Stimulated activated CD4-positive, alpha-beta T cell treated with anti-CD3 and anti-CD28 coated beads, Interleukin-4, amount 100 ng/mL, for 1 hour (primary cell): ENCODE measurements around the gene ZNF418.
"Not testable (repeated sequence)": the region's sequence is repeated elsewhere in the genome, so short reads cannot be mapped to it uniquely, and the experiment has no call there.

Source experiments
- DNase-seq: peaks from one replicate; pipeline ENCODE4 v3.0.0-alpha.2; 2020

The ZNF418 gene

GRCh38 chr19:57888560-57889231 is 46.5 kb downstream of the ZNF418 start, which contains the start of gene ZNF814:
ZNF814 (minus strand) TSS chr19:57889037; CDS start chr19:57888802, 235 bp downstream.
- peak; percentile 82 for DNase-seq

- no peak for DNase-seq
Measured at GRCh38 chr19:57888107-57888559, 47.1 kb downstream of the ZNF418 start.

GRCh38 chr19:57887195-57887941 is 47.8 kb downstream of the ZNF418 start:
- no peak for DNase-seq

GRCh38 chr19:57886046-57886445 is 49.2 kb downstream of the ZNF418 start:
- no peak for DNase-seq

- DNase-seq: not testable (repeated sequence)
Measured at GRCh38 chr19:57873883-57874799, 61.1 kb downstream of the ZNF418 start.

DNA sequence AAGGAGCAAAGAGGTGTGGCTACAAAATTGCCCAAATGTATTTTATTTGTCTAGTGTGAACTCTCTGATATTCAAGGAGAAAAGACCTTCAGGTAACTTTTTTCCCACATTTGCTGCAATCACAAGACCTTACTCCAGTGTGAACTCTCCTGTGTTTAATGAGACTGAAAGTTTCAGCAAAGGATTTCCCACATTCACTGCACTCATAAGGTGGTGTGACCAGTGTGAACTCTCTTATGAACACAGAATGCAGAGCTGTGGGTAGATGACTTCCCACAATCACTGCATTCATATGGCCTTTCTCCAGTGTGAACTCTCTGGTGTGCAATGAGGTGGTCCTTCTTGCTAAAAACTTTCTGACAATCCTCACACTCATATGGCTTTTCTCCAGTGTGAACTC is 62.8 kb downstream of the ZNF418 start:
- DNase-seq: no peak
